MCF 10A (cell line): ENCODE measurements around the gene COBL. TPM values are rescaled to one million over a fixed set of nuclear protein-coding genes. Genes with fewer than 3 reads are reported as not detected.
A peak's percentile ranks its signal among the peaks of the same experiment; 100 is the strongest.

Source experiments
- Bru-seq: library from RNA; stranded (reverse); fragments of 400-500 nt; gene quantifications from one replicate; lab custom pipeline; 2021; lab: Mats Ljungman, UMichigan
- BruChase-seq, 2 experiments: library from RNA; stranded (reverse); fragments of 400-500 nt; gene quantifications; one replicate each; lab custom pipeline; 2021; lab: Mats Ljungman, UMichigan
- BruUV-seq: library from RNA; stranded (reverse); fragments of 400-500 nt; replicated peaks from 2 replicates; lab custom pipeline; 2021; lab: Mats Ljungman, UMichigan
- CTCF ChIA-PET: fragments of 300-600 bp; sonication (Branson Sonifier 250); formaldehyde crosslinking; extraction: SDS; loops from one replicate; lab custom pipeline; 2021; ENCODE audit warnings: antibody characterized with exemption, inconsistent platforms; lab: Yijun Ruan, JAX
- POLR2A ChIA-PET: fragments of 300-600, 350-650 bp; sonication (Branson Sonifier 250); formaldehyde crosslinking; extraction: SDS; loops from one replicate; lab custom pipeline; 2020; ENCODE audit warnings: antibody characterized with exemption, inconsistent platforms; lab: Yijun Ruan, JAX
- DNase-seq: peaks from one replicate; pipeline ENCODE4 v3.0.0-alpha.2; 2018; ENCODE audit not compliant: unreplicated experiment
- H3K27ac Mint-ChIP-seq: one replicate; pipeline ENCODE4 v1.8.0; 2022; ENCODE audit warnings: mild to moderate bottlenecking, low read depth, mixed read lengths; ENCODE audit not compliant: unreplicated experiment
- H3K27me3 Mint-ChIP-seq: one replicate; pipeline ENCODE4 v1.8.0; 2022; ENCODE audit warnings: mixed read lengths; ENCODE audit not compliant: insufficient read depth, unreplicated experiment
- H3K36me3 Mint-ChIP-seq: one replicate; pipeline ENCODE4 v1.8.0; 2022; ENCODE audit warnings: mild to moderate bottlenecking, moderate library complexity, mixed read lengths; ENCODE audit not compliant: insufficient read depth, unreplicated experiment
- H3K4me1 Mint-ChIP-seq: one replicate; pipeline ENCODE4 v1.8.0; 2022; ENCODE audit warnings: mixed read lengths; ENCODE audit not compliant: insufficient read depth, unreplicated experiment
- H3K4me3 Mint-ChIP-seq: one replicate; pipeline ENCODE4 v1.8.0; 2022; ENCODE audit warnings: mild to moderate bottlenecking, moderate library complexity, mixed read lengths; ENCODE audit not compliant: unreplicated experiment
- H3K9me3 Mint-ChIP-seq: one replicate; pipeline ENCODE4 v1.8.0; 2022; ENCODE audit warnings: mixed read lengths; ENCODE audit not compliant: unreplicated experiment
- intact Hi-C: fragments of 100-400 bp; cut with micrococcal nuclease; formaldehyde crosslinking; loops from 2 replicates; pipeline ENCODE4 v1.14.1; 2022
- long read RNA-seq: library from polyadenylated mRNA; stranded (forward); transcript quantifications from one replicate; pipeline ENCODE4 v2.0.0, GENCODE V29; 2022
- total RNA-seq: library from RNA; stranded (reverse); gene quantifications from 2 replicates; pipeline ENCODE4 v1.2.3, GENCODE V29; 2022
- TF ChIP-seq, protein P1 (sequence below): fragments of 200-600 bp; IDR thresholded peaks from one replicate; pipeline ENCODE4 v1.8.0; 2022; ENCODE audit warnings: antibody characterized with exemption, mild to moderate bottlenecking; ENCODE audit not compliant: unreplicated experiment

Gene COBL, protein sequence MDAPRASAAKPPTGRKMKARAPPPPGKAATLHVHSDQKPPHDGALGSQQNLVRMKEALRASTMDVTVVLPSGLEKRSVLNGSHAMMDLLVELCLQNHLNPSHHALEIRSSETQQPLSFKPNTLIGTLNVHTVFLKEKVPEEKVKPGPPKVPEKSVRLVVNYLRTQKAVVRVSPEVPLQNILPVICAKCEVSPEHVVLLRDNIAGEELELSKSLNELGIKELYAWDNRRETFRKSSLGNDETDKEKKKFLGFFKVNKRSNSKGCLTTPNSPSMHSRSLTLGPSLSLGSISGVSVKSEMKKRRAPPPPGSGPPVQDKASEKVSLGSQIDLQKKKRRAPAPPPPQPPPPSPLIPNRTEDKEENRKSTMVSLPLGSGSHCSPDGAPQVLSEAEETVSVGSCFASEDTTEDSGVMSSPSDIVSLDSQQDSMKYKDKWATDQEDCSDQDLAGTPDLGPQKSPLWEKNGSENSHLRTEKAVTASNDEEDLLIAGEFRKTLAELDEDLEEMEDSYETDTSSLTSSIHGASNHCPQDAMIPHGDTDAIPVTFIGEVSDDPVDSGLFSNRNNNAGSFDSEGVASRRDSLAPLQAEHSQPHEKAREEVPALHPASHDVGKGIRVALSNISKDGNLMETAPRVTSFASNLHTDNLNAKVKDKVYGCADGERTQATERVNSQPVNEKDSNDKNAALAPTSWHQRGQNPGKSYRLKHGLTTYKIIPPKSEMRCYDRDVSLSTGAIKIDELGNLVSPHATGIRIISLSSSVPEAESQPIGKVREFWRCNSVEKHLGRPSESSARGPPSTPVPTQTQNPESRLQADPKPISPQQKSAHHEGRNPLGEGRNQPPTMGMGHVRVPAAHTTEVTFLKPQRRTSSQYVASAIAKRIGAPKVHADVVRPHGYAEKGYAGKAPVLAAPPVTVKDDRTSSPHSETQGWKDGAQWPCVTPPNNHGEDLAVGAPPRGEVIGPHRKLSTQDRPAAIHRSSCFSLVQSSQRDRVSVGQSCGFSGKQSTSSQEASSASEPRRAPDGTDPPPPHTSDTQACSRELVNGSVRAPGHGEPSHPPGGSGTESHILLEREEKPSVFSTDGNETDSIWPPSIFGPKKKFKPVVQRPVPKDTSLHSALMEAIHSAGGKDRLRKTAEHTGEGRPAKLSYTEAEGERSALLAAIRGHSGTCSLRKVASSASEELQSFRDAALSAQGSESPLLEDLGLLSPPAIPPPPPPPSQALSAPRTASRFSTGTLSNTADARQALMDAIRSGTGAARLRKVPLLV
- total RNA-seq (7.3 and 12.3 TPM in 2 replicates), Bru-seq, nascent RNA (percentile 53 among the genes with signal in this experiment), BruChase-seq, experiment 1, labeled RNA remaining after a 6-hour chase (percentile 42 among the genes with signal in this experiment), BruChase-seq, experiment 2, labeled RNA remaining after a 2-hour chase (percentile 47 among the genes with signal in this experiment)
- long read RNA-seq, partial matches to known transcripts, result 2 of 5 reads
- long read RNA-seq, other reads (novel, unspliced or antisense), result 3 of 5 reads

GRCh38 chr7:51316666-51317581 lies at the start of gene COBL:
Gene COBL, minus strand, starts transcription at chr7:51316809. Its CDS starts 176 bp downstream, at chr7:51316633.
- no TSS peak for BruUV-seq
- peak; percentile 50 for DNase-seq
- TF ChIP-seq, protein P1, sequence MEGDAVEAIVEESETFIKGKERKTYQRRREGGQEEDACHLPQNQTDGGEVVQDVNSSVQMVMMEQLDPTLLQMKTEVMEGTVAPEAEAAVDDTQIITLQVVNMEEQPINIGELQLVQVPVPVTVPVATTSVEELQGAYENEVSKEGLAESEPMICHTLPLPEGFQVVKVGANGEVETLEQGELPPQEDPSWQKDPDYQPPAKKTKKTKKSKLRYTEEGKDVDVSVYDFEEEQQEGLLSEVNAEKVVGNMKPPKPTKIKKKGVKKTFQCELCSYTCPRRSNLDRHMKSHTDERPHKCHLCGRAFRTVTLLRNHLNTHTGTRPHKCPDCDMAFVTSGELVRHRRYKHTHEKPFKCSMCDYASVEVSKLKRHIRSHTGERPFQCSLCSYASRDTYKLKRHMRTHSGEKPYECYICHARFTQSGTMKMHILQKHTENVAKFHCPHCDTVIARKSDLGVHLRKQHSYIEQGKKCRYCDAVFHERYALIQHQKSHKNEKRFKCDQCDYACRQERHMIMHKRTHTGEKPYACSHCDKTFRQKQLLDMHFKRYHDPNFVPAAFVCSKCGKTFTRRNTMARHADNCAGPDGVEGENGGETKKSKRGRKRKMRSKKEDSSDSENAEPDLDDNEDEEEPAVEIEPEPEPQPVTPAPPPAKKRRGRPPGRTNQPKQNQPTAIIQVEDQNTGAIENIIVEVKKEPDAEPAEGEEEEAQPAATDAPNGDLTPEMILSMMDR, result no peak
- H3K4me3 Mint-ChIP-seq, result peak within 1 kb of the TSS; percentile 85
- H3K4me1 Mint-ChIP-seq, result peaks cover 11% of the 10 kb centered on the region
- H3K27ac Mint-ChIP-seq, result peak within 1 kb of the TSS; percentile 92
- intact Hi-C loops, result loop anchor here (1.0 to 5.0 kb wide), 3 partner anchors 35 to 154 kb away; no protein-coding TSS in a partner anchor
- H3K9me3 Mint-ChIP-seq, result no peaks in the 10 kb centered on the region
- ChIA-PET CTCF (interaction anchor here (0.6 to 0.9 kb wide), 2 partner anchors 66 to 91 kb away, joined by 3 read pairs; no protein-coding TSS in a partner anchor), POLR2A (interaction anchor here (0.7 to 1.3 kb wide), 3 partner anchors 7 to 18 kb away, joined by 3 to 4 read pairs (median 3); no protein-coding TSS in a partner anchor)
- H3K27me3 Mint-ChIP-seq, result no peaks in the 10 kb centered on the region
- H3K36me3 Mint-ChIP-seq, result peaks cover 6% of the 10 kb centered on the region

DNA sequence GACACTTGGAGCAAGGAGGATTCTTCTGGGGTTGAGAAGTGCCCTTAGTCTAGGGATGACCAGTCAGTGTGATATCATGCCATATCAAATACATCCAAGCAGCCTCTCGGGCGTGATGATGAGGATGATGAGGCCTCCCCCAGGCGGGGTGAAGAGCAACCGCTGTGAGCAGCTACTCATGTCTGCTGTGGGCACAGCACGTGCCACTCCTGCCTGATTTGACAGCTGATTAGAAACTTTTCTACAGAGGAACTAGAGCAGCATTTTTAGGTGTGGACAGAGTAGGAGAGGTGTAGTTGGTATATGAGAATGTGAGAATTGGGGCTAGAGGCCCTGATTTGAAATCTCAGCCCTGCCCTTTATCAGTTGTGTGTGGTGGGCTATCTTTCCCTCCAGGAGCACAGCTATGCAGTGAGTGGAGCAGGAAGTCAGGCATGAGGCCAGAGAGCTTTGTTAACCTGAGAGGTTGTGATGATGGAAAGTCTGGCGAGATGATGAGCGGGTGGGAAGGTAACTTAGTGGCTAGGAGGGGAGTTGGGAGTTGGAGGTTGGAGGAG lies 49.6 kb upstream of the COBL start:
- Mint-ChIP-seq H3K36me3 (no peaks in the 10 kb centered on the region), H3K9me3 (peaks cover 10% of the 10 kb centered on the region), H3K4me1 (peaks cover 5% of the 10 kb centered on the region), H3K4me3 (no peak overlapping the region), H3K27ac (no peak overlapping the region), H3K27me3 (peaks cover 14% of the 10 kb centered on the region)
- intact Hi-C loops, result loop anchor here (5.0 to 10.0 kb wide), 3 partner anchors 59 to 1274 kb away; partner anchors contain the start of gene ZPBP
- BruUV-seq, result no TSS peak
- ChIA-PET POLR2A (interaction anchor here (0.6 to 2.8 kb wide), 3 partner anchors 63 to 204 kb away, joined by 3 to 15 read pairs (median 3); no protein-coding TSS in a partner anchor), CTCF (interaction anchor here (0.6 to 15.1 kb wide), 34 partner anchors 11 to 1658 kb away, joined by 3 to 400 read pairs (median 5); partner anchors contain the start of gene ZPBP)
- no peak for DNase-seq
- TF ChIP-seq, protein P1, result no peak

DNA sequence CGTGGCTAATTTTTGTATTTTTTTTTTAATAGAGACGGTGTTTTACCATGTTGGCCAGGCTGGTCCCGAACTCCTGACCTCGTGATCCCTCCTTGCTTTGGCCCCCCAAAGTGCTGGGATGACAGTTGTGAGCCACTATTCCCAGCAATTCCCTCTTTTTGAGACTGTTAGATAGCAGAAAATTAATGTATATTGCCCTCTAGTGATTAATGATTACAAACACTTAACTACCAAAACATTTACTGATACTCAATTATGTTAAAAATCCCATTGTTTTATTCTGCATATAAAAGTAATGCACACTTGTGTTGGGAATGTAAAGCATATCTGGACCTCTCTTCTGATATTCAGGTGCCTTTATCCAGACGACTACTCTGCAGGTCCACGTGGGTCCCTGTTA lies 41.2 kb upstream of the COBL start:
- DNase-seq, result no peak
- ChIA-PET CTCF (interaction anchor here (0.7 to 11.7 kb wide), 25 partner anchors 9 to 861 kb away, joined by 3 to 284 read pairs (median 3); no protein-coding TSS in a partner anchor), POLR2A (interaction anchor here (0.7 to 2.0 kb wide), 3 partner anchors 132 to 195 kb away, joined by 3 to 6 read pairs (median 4); no protein-coding TSS in a partner anchor)
- TF ChIP-seq, protein P1, result peak; percentile 25
- H3K4me3 Mint-ChIP-seq, result no peak overlapping the region
- no TSS peak for BruUV-seq
- H3K4me1 Mint-ChIP-seq, result no peaks in the 10 kb centered on the region
- intact Hi-C loops, result loop anchor here (1.0 kb wide), 3 partner anchors 105 to 196 kb away; no protein-coding TSS in a partner anchor
- no peaks in the 10 kb centered on the region for H3K36me3 Mint-ChIP-seq
- H3K27me3 Mint-ChIP-seq, result peaks cover 10% of the 10 kb centered on the region
- peaks cover 9% of the 10 kb centered on the region for H3K9me3 Mint-ChIP-seq
- no peak overlapping the region for H3K27ac Mint-ChIP-seq
